Stimulated activated CD4-positive, alpha-beta T cell treated with anti-CD3 and anti-CD28 coated beads, TNF-alpha, amount 100 ng/mL, for 24 hours (primary cell): ENCODE measurements around the gene RASA3.

ENCODE experiments used
- DNase-seq, 3 experiments: peaks; one replicate each; pipeline ENCODE4 v3.0.0-alpha.2; 2020; ENCODE audit warnings: low read depth in 3 of 3

Gene RASA3

DNA sequence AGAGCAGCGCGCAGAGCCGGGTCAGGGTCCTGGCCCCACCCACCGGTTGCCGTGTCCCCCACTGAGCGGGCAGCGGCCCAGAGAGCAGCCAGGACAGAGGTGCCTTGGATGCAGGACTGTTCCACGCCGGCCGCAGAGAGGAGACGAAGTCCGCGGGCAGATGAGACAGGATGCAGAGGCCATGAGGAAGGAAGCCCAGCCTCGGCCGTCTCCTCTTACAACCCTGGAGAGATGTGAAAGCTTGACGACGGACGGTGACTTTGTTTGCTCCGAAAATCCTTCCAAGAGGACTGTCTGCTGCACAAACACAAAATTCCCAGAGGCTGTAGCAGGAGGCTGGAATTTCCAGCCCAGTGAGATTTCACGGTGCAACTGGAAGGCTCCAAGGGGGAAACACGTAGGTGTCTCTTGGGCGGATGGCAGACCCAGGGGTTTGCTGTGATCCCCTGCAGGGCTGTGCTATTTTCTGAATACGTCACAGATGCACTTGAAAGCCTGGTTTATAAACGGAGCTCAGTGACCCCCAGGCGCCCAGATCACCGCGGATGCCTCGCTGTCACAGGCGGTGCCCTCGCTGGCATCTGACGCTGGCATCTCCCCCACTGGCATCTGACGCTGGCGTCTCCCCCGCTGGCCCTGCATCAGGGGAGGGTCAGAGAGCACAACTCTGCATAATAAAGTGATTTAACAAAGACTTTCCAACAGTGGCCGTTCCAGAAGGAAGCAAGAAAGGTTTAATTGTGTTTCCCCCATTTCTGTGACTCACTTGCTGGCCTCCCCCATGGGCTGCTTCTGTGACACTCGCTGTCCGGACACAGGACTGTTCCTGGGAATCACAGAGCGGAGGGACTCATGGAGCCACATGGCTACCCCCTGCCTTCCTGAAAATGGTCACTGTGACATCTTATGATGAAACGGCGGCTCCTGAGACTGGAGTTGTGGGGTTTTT, 96.6 kb downstream of the RASA3 start:
- no peak for DNase-seq

DNA sequence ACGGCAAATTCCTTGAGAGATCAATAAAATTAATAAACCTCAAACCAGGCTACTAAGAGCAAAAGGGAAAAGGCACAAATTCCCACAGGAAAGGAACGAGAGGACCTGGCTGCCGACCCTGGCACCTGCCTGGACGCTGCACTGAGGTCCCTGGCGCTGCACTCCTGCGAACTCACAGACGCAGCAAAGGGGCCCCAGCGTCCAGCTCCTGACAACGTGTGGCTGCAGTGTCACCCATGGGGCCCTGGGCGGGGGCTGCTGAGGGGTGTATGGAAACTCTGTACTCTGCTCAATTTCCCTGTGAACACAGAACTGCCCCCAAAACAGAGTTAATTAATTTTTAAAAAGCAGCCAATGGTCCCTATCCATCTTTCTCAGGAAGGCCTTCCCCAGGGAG, 97.2 kb downstream of the RASA3 start:
- DNase-seq, result no peak

DNA sequence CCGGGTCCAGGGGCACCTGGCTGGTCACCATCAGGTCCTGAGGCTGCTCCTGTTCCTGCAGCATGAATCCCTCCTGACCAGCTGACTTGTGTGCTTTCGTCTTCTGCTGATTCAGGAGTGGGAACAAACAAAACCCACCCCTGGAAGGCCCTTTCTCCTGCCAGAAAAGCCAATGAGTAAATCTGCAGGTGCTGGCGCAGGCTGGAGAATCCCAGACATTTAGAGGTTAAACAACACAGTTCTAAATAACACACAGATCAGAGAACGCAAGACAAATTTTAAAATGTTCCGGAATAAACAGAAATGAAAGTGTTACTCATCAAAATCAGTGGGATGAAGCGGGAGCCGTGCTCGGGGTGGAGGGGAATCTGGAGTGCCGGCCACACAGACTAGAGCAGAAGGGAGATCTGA, 97.9 kb downstream of the RASA3 start:
- DNase-seq, result no peak

DNA sequence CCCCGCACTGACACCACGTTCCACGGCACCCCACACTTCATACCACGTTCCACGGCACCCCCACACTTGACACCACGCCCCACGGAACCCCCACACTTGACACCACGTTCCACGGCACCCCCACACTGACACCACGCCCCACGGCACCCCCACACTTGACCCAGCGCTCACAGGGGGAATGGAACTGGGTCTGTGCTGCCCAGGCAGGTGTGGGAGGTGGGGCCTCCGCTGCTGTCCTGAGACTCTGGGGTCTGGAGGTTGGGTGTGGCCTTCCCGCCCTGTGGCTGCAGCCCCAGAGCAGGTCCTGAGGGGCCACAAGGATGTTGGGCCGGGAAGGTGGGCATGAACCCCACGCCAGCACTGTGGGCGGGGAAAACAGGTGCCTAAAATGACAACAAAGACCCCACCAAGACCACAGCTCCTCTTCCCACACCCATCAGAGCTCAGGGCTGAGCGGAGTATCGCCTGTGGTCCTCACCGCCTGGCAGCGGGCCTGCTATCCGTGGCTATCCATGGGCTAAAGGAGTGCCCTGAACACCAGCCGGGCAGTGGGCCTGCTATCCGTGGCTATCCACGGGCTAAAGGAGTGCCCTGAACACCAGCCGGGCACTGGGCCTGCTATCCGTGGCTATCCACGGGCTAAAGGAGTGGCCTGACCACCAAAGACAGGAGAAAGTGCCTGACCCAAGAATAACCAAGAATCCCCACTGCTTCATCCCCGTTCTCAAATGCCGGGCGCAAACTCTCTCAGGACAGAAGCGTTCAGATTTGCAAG, 98.7 kb downstream of the RASA3 start:
- DNase-seq, result no peak

DNA sequence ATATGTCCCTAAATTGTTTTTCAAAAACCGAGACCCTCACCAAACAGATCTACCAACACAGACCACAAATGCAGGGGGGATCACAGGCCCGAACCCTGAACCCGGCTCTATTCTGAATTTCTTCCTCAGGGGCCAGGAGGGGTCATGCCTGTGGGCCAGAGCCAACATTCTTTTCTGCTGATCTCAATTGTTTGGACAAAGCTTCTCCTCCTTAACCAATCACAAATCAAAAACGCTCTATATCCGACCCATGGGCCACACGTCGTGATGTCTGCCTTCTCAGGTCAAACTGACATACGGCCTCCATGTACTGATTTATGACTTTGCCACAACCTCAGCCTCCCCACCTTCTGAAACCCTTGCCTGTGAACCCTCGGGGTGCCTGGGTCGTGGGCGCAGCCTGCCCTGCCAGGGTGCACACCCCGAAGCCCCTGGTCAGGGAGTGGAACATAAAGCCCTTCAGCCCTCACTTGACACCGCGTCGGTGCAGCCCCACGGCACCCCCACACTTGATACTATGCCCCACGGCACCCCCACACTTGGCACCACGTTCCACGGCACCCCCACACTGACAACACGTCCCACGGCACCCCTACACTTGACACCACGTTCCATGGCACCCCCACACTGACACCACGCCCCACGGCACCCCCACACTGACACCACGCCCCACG, 100.2 kb downstream of the RASA3 start:
- no peak for DNase-seq

DNA sequence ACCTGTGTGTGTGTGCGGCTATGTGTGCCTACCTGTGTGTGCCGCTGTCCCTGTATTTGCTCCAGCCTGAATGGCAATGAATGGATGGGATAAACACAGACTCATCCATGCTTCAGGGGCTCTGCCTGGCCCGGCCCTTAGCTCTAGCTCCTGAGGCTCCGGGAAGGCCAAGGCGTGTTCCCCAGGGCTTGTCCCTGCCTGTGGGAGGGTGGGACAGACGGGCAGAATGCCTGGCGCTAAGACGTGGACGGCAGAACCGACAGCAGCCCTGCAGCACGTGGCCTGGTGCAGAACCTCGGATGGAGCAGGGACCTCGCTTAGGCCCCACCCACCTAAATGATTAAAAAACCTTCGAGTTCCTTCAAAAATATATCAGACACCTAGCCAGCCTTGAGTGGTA, 100.8 kb downstream of the RASA3 start:
- no peak for DNase-seq

DNA sequence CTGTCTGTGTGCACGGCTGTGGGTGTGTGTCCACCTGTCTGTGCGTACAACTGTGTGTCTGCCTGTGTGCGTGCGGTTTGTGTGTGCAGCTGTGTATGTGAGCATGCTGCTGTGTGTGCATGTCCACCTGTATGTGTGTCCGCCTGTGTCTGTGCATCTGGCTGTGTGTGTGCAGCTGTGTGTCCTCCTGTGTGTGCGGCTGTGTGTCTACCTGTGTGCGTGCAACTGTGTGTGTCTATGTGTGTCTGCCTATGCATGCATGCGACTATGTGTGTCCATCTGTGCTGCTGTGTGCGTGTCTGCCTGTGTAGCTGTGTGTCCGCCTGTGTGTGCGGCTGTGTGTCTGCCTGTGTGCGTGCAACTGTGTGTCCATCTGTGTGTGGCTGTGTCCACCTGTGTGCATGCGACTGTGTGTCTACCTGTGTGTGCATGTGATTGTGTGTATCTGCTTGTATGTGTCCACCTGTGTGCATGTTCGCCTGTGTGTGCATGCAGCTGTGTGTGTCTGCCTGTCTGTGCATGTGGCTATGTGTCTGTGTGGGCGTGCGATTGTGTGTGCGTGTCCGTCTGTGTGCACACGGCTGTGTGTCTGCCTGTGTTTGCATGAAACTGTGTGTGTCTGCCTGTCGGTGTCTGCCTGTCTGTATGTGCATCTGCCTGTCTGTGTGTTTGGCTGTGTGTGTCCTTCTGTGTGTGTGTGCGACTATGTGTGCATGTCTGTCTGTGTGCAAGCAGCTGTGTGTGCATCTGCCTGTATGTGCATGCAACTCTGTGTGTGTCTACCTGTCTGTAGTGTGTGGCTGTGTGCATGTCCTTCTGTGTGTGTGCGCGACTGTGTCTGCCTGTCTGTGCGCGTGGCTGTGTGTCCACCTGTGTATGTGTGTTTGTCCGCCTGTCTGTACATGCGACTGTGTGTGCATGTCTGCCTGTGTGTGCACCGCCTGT, 101.5 kb downstream of the RASA3 start:
- DNase-seq, result no peak

DNA sequence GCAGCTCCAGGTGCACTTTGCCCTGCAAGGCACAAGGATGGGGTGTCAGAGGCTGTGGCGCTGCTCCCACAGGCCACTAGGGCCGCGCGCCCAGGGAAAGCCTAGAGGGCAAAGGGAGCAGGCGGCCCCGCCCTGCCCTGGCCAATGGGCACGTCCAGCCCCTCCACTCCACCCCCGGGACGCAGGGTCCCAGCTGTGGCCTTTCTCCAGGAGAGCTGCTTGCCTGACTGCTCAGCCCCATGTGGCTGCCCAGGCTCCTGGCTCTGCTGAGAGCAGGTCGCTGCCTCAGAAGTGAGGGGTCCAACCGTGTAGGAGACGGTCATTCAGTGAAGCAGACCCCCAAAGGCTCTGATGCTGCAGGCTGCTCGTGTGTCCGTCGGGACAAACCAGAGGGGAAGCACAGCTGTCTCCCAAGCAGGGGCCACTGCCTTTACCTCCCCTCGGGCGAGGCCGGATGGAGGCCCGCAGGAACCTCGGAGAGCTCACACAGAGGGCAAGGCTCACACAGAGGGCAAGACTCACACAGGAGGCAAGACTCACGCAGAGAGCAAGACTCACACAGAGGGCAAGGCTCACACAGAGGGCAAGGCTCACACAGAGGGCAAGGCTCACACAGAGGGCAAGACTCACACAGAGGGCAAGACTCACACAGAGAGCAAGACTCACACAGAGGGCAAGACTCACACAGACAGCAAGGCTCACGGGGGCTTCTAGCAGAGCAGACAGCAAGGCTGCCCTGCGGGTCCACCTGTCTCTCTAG, 102.4 kb downstream of the RASA3 start:
- DNase-seq, result no peak

DNA sequence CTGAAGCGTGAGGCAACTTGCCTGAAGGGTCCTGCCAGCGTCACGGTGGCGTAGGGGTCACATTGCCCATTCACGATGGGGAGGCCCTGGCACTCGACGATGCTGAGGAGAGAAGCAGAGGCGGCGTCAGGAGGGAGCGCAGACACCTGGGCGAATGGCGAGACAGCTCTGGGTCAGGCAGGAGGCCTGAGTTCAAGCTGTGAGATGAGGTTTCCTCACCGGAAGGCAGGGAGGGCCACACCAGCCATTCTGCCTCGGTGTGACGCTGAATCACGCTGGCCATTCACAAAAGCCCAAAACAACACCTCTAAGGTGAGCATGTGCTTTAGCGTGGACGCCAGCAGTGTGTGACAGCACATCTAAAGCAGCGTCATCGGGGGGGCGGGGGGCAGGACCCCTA, 104.6 kb downstream of the RASA3 start:
- no peak for DNase-seq

DNA sequence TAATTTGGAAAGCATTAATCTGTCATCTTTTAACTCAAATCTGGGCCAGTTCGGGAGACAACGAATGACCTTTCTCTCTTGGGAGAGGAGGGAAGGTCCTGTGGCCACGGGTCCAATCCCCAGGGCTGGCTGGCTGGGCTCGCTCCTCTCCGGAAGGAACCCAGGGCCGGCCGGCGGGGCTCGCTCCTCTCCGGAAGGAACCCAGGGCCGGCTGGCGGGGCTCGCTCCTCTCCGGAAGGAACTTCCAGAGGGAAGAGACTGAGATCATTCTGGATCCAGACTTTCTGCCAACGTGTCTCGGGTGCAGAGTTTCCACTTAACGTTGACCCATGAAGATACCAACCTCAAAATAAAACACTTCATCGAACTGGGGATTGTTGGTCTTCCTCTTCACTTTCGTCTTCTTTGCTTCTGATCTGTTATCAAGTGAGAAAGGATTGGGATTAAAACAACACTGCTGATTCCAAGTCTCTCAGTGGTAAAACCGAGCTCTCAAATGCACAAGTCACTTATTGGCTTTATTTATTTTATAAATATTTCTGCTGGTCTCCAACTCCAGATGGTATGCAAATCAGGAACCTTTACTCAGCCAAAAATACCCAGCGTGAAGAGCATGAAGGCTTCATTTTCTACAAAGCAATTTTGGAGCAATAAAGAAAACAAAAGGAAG, 105.2 kb downstream of the RASA3 start:
- DNase-seq, result no peak

DNA sequence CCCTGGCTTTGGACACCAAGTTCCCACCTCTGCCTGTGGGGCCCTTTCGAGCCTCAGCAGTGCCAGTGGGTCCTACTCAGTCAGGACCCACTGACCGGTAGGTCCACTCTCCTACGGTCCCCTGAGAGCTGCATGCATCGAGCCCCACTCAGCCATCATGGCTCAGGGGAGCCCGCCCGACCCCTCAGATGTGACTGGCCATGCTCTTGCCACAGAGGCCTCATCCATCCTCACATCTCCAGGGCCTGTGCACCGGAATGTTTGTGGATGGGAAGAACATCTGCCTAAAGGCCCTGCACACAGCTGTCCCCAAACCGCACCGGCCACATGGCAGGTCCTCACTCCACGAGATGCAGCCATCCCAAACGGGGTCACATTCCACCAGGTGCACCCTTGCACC, 105.9 kb downstream of the RASA3 start:
- no peak for DNase-seq

DNA sequence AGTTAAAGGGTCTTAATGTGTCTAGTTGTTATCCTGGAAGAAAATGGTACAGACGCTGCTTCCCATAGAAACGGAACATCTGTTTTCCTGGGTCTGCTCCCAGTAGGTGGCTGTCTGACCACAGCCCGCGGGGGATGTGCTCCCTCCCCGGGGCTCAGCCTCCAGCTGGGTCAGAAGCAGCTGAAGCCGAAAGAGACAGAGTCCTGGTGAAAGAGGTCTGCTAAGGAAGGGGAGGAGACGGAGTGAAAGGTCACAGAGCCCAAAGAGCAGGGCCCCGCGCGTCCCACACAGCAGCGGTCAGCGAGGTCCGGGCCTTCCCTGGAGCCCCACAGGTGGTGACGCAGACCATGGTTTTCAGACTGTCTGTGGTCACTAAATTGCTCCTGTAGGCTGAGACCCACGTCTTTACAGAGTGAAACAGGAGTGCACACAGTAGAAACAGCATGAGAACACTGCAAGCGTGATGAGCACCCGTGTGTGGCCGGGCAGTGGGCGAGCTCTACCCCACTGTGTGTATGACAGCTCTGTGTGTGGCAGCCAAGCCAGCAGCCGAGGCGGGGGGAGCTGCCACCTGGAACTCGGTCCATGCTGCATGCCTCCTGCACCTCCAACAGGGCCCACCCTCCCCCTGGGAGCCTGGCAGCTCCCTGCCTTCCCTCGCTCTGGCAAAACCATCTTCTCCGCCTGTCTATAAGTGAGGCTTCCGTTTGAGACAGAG, 106.5 kb downstream of the RASA3 start:
- DNase-seq, result no peak

DNA sequence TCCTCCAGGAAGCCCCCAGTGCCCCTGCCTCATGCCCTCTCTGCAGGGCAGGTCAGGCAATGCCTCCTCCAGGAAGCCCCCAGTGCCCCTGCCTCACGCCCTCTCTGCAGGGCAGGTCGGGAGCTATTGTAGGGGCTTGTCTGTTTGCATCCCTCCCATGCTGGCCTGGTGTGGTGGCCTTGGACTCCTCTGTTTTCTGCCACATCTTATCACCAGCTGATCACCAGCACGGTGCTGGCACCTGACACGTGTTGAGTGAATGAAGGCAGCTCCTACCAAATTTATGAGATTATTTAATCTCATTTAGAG, 107.1 kb downstream of the RASA3 start:
- no peak for DNase-seq

DNA sequence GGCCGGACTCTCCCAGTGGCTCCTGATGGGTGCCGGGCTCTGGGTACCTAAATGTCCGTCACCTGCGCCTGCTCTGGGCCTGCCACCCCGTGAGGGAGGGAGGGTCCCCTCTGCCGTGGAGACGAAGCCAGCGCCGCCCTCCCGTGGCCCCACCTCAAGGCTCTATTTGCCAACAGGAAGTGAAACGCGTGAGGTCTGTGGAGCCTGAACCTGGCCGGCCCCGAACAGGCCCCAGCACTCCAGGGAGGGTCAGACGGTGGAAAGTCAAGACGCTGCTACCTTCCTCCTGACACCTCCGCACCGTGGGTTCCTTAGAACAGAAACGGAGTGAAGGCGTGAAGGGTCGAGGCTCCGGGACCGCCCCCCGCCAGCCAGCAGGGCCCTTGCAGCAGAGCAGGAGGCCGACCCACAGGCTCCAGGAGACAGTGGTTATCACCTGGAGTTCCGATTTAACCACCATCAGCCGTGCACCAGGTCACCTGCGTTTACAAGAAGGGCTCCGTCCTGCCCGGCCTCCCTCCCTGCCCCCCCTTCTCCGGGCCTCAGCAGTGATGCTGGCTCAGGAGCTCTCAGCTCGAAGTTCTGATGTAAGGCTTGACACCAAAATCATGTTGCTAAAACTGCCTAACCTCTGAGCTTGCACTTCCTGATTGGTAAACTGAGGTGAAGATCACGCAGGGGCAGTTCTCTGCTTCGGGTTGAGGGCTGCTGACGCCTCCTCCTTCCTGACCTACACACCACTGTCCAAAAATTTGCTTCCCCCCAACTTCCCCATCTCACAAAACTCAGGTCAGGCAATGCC, 107.6 kb downstream of the RASA3 start:
- no peak for DNase-seq

DNA sequence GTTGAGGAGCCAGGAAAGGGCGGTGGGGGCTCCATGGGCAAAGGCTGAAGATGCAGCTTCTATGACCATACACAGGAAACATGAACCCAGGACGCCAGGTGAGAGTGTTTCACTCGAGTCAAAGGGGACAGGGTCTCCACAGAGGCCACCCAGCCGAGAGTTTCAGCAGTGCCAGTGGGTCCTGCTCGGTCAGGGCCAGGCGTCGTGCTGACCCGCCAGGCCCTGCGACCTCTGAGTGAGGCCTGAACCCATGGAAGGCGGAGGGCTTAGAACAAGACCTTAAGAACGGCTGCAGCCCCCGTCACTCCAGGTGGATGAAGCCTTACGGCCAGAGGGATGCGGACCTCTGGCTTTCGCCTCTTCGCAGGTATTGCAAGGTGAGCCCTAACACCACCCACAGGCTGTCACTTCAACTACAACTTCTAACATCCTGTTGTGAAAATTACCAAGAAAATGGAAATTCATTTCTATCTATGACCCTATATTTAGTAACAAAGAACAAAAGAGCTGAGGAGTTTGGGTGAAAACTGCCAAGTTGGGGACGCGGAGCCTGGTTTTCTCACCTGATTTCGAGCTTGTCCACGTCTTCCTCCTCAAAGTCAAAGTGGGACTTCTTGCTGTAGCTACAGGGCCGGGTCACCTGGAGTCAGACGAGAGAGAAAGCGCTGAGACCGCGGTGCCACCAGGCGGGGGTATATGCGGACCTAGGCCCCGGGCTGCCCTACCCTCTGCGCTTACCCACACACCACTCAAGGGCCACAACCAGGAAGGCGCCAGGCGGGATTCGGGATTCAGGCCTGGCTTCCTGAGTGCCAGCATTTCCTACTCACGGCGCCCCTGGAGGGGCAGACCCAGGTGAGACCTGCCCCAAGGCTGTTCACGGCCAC, 108.5 kb downstream of the RASA3 start:
- no peak for DNase-seq

DNA sequence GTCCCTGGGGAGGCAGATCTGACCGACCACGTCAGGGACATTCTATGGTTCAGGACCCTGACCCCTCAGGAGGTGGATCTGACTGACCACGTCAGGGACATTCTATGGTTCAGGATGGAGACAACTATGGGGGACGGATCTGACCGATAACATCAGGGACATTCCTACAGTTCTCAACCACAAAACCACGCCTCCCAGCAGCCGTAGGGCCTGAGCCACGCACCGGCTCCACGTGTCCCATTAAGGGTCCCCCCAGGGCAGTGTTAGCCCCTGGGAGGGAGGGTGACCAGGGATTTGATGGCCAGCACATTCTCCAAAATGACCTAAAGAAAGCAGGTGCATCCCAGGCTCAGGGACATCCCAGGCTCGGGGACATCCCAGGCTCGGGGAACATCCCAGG, 109.5 kb downstream of the RASA3 start:
- DNase-seq, result no peak

DNA sequence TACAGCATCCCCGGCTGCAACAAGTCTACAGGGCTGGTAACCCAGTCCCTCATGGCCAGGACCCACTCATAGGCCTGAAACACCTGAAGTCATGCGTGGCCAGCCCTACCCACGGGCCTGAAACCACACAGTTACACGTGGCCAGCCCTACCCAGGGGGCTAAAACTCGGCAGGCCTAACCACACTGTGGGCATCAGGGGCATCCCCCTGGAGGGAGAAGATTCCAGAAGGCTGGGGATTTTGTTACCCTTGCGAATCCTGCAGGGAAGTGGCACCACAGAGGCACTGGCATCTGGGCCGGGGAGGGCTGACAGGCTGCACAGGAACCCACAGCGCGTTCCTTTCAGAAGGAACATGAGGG, 110.1 kb downstream of the RASA3 start:
- DNase-seq, result no peak
